ENCODE measurements around the gene GJC1.

DNA sequence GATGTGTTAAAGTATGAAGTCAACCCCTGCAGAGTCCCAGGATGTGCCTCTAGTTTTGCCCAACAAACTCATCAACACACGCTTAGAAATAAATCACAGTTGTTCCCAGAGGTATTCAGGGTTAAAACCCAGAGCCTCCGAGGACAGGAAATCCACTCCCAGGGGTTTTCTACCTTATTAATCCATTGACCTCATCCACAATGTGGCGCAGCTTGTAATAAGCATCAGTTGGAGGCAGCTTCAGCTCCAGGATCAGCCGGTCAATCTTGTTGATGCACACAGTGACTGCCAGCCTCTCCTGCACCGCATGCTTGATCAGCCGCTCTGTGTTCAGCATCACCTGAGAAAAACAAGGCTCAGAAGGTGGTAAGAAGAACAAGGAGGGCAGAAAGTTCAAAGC lies 45.7 kb upstream of the GJC1 start:
- TF ChIP-seq, protein P1, sequence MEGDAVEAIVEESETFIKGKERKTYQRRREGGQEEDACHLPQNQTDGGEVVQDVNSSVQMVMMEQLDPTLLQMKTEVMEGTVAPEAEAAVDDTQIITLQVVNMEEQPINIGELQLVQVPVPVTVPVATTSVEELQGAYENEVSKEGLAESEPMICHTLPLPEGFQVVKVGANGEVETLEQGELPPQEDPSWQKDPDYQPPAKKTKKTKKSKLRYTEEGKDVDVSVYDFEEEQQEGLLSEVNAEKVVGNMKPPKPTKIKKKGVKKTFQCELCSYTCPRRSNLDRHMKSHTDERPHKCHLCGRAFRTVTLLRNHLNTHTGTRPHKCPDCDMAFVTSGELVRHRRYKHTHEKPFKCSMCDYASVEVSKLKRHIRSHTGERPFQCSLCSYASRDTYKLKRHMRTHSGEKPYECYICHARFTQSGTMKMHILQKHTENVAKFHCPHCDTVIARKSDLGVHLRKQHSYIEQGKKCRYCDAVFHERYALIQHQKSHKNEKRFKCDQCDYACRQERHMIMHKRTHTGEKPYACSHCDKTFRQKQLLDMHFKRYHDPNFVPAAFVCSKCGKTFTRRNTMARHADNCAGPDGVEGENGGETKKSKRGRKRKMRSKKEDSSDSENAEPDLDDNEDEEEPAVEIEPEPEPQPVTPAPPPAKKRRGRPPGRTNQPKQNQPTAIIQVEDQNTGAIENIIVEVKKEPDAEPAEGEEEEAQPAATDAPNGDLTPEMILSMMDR (IDR thresholded peaks at IDR 0.05), result no peak
- no peak for TF ChIP-seq POLR2A (IDR thresholded peaks at IDR 0.05)

Measured in esophagus squamous epithelium (tissue), 4 donors.